Heart left ventricle (tissue), 16 donors: ENCODE measurements around the gene PLPP1. TPM values are rescaled to one million over a fixed set of nuclear protein-coding genes. Genes with fewer than 3 reads are reported as not detected.
A peak's percentile ranks its signal among the peaks of the same experiment; 100 is the strongest.

ENCODE experiments used
- ATAC-seq, 4 donors: fragments of 200-7000 bp; cut with Tn5 transposase; one replicate each; pipeline ENCODE4 v1.9.1; 2020 to 2022; ENCODE audit warnings: moderate library complexity in 4 of 4, mild to moderate bottlenecking in 3 of 4, moderate number of reproducible peaks in 1 of 4
- DNase-seq, 5 donors: peaks; one replicate each; pipeline ENCODE4 v3.0.0-alpha.2; 2020
- H3K27ac ChIP-seq, 12 donors: fragments of 200-600 bp; sonication (generic) in 4 of 12; one replicate each; pipeline versions ENCODE4 v1.5.0 to v1.8.0; 2016 to 2022; ENCODE audit warnings: mild to moderate bottlenecking in 2 of 12
- H3K27me3 ChIP-seq, 9 donors: fragments of 200-600 bp; sonication (generic) in 2 of 9; one replicate each; pipeline versions ENCODE4 v1.5.1 to v1.8.0; 2016 to 2022; ENCODE audit warnings: mild to moderate bottlenecking in 3 of 9
- H3K36me3 ChIP-seq, 9 donors: fragments of 200-600 bp; sonication (generic) in 2 of 9; one replicate each; pipeline versions ENCODE4 v1.5.0 to v1.8.0; 2018 to 2022; ENCODE audit warnings: mild to moderate bottlenecking in 2 of 9
- H3K4me1 ChIP-seq, 12 donors: fragments of 200-600 bp; sonication (generic) in 4 of 12; one replicate each; pipeline versions ENCODE4 v1.5.0 to v1.8.0; 2016 to 2022; ENCODE audit warnings: mild to moderate bottlenecking in 3 of 12
- H3K4me3 ChIP-seq, 12 donors: fragments of 200-600 bp; sonication (generic) in 4 of 12; one replicate each; pipeline versions ENCODE4 v1.5.0 to v1.8.0; 2017 to 2022; ENCODE audit warnings: mild to moderate bottlenecking in 9 of 12, moderate library complexity in 4 of 12
- H3K9me3 ChIP-seq, 12 donors: fragments of 200-600 bp; sonication (generic) in 4 of 12; one replicate each; pipeline versions ENCODE4 v1.5.0 to v1.8.0; 2016 to 2022; ENCODE audit warnings: mild to moderate bottlenecking in 1 of 12
- CTCF ChIP-seq, 12 donors: fragments of 200-600 bp; sonication (generic) in 4 of 12; IDR thresholded peaks; one replicate each; pipeline versions ENCODE4 v1.5.0 to v1.8.0; 2018 to 2022; ENCODE audit warnings: antibody characterized with exemption in 12 of 12, mild to moderate bottlenecking in 5 of 12
- POLR2A ChIP-seq, 2 donors: fragments of 450-650 bp; IDR thresholded peaks; one replicate each; pipeline ENCODE4 v1.6.1; 2017; ENCODE audit warnings: antibody characterized with exemption in 2 of 2, mild to moderate bottlenecking in 2 of 2, moderate library complexity in 2 of 2
- WGBS, 4 donors: extraction: QIAGEN DNeasy Blood & Tissue Kit in 2 of 4; methylation state at CpG; one replicate each; pipeline versions ENCODE4 v1.1.5 to v1.1.7; 2013 to 2018; 5-methylcytosine and 5-hydroxymethylcytosine counted together
- intact Hi-C, 10 donors: fragments of 100-400 bp; cut with DNase I; formaldehyde crosslinking; loops; one replicate each; pipeline versions ENCODE4 v1.11.1 to v1.14.2; 2022
- polyA plus RNA-seq, 2 donors: library from polyadenylated mRNA; stranded (reverse); fragments of 200-250 nt; gene quantifications; one replicate each; pipeline ENCODE4 v1.2.3, GENCODE V29; 2013
- total RNA-seq, 9 donors: library from RNA; depleted of rRNA in 2 of 9; stranded (reverse); fragments of >200 nt in 2 of 9; fragmentation: NEBNext Ultra II Directional in 3 of 9; extraction: Animal tissue kit (Norgen Biotek cat#: 25700) in 3 of 9; gene quantifications; one replicate each; pipeline versions ENCODE4 v1.1.0 to v1.2.4, GENCODE V29; 2016 to 2023
- donor health status: ischemic (EF 13 %, LVEDD 7.1; RV severe dilation, severe dysfunction).
- donor health status: healthy with polysubstance abuse.
- donor health status: DM: no; HTN: yes; CAD: no.
- donor health status: DM: no; HTN: no; CAD: no.
- donor health status: ischemic (EF 25% LVEDD 6.9; RV normal size, moderate dysfunction).
- donor health status: ischemic (EF 25% LVEDD 5.7; RV mildly dilated, moderate dysfunction).
- donor health status: healthy.
- donor health status: DM: yes; HTN: yes; CAD: no.
- donor health status: ischemic (EF 35%, LVEDD 5.7; RV mildly dilated, moderate dysfunction).
- donor health status: nonischemic (EF 11% LVEDD 7.7; RV severe dilation, severe dysfunction).
- donor health status: DM: yes; HTN: yes; CAD: no.
- donor health status: PGD.
- donor health status: ischemic (EF 29% LVEDD 5.4; RV normal size, mild dysfunction).
- donor health status: nonischemic (EF 23%, LVEDD 6.1; RV moderate dilation, normal function).

PLPP1 gene
- total and polyA plus RNA-seq, 11 donors: 64.9 to 223 (median 81.5) TPM

- DNase-seq (no peak), ATAC-seq (no peak)
- H3K36me3 ChIP-seq: no peaks in the 10 kb centered on the region
- H3K4me3 ChIP-seq: no peak overlapping the region
- H3K4me1 ChIP-seq: peaks cover 8 to 75% (median 55%) of the 10 kb centered on the region in 12 donors
- TF ChIP-seq POLR2A (IDR thresholded peaks at IDR 0.05) (no peak), CTCF (IDR thresholded peaks at IDR 0.05) (no peak)
- H3K27ac ChIP-seq: peak overlapping the region in 6 of 12 donors; percentile 1 to 83 (median 77)
- no peaks in the 10 kb centered on the region for H3K9me3 ChIP-seq
- no peaks in the 10 kb centered on the region for H3K27me3 ChIP-seq
- intact Hi-C loops: no loop called here
- 93 to 95% (median 94%) methylated on average over 6 of the region's 6 CpGs for WGBS, 4 donors
These were observed 45.3 kb upstream of the PLPP1 start for GRCh38 chr5:55580042-55580441.

- Histone ChIP-seq H3K4me3 (no peak overlapping the region), H3K27me3 (no peaks in the 10 kb centered on the region), H3K27ac (peak overlapping the region in 11 of 12 donors; percentile 73 to 90 (median 83)), H3K9me3 (no peaks in the 10 kb centered on the region), H3K36me3 (no peaks in the 10 kb centered on the region), H3K4me1 (peaks cover 6 to 62% (median 51%) of the 10 kb centered on the region in 12 donors)
- ATAC-seq (peak; percentile 81 to 88 (median 86)), DNase-seq (peak in 1 of 5 donors; percentile 37)
- TF ChIP-seq POLR2A (IDR thresholded peaks at IDR 0.05): no peak
- TF ChIP-seq CTCF (IDR thresholded peaks at IDR 0.05): no peak
- intact Hi-C loops: loop anchor here in 5 of 10 donors (2.0 to 5.0 kb wide), 3 partner anchors 22 to 46 kb away; partner anchors contain the start of gene PLPP1 (in 1 of the 5)
These were observed 44.0 kb upstream of the PLPP1 start for GRCh38 chr5:55578771-55579170.

- Histone ChIP-seq H3K27me3 (no peaks in the 10 kb centered on the region), H3K27ac (peak overlapping the region; percentile 71 to 90 (median 82)), H3K36me3 (no peaks in the 10 kb centered on the region), H3K4me1 (peaks cover 6 to 53% (median 48%) of the 10 kb centered on the region in 12 donors), H3K9me3 (no peaks in the 10 kb centered on the region), H3K4me3 (no peak overlapping the region)
- no peak for TF ChIP-seq POLR2A (IDR thresholded peaks at IDR 0.05)
- TF ChIP-seq CTCF (IDR thresholded peaks at IDR 0.05): no peak
- ATAC-seq: peak; percentile 91 to 94 (median 94)
- 7 to 18% (median 16%) methylated on average over 6 of the region's 6 CpGs for WGBS, 4 donors
- peak in 4 of 5 donors; percentile 77 to 84 (median 81) for DNase-seq
- intact Hi-C loops: loop anchor here in 6 of 10 donors (1.0 to 5.0 kb wide), 7 partner anchors 22 to 57 kb away; partner anchors contain the start of gene PLPP1 (in 3 of the 6)
These were observed 42.7 kb upstream of the PLPP1 start for GRCh38 chr5:55577353-55578060.

- 69 to 80% (median 75%) methylated on average over 2 of the region's 2 CpGs for WGBS, 4 donors
- Histone ChIP-seq H3K9me3 (no peaks in the 10 kb centered on the region), H3K4me1 (peaks cover 6 to 45% (median 41%) of the 10 kb centered on the region in 12 donors), H3K36me3 (no peaks in the 10 kb centered on the region), H3K27me3 (no peaks in the 10 kb centered on the region), H3K27ac (peak overlapping the region; percentile 71 to 90 (median 82)), H3K4me3 (no peak overlapping the region)
- ATAC-seq (no peak), DNase-seq (no peak)
- intact Hi-C loops: loop anchor here in 6 of 10 donors (1.0 to 5.0 kb wide), 6 partner anchors 23 to 58 kb away; partner anchors contain the start of gene PLPP1 (in 3 of the 6)
- TF ChIP-seq POLR2A (IDR thresholded peaks at IDR 0.05) (no peak), CTCF (IDR thresholded peaks at IDR 0.05) (no peak)
These were observed 41.9 kb upstream of the PLPP1 start for GRCh38 chr5:55576661-55577060.
